ENCODE data around the gene SLF1.

SLF1 gene

GRCh38 chr5:94667937-94668336 is 49.5 kb downstream of the SLF1 start:
- DNase-seq = no peak

DNA sequence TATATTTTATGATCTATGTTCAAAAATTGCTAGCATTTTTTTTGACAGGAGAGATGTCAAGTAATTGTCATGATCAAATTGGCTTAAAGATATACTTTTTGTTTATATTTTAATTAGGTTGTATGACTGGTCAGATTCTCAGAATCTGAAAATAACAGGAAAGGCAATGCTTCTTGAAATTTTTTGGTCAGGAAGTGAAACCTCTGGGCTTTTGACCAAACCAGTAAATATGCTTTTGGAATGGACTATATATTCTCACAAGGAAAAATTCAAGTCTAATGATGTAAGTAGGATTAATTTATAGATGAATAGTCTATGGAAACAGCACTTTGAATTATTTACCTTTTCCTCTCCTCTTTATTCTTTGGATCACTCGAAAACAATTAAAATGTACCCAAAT is 52.3 kb downstream of the SLF1 start:
- no peak for DNase-seq

DNA sequence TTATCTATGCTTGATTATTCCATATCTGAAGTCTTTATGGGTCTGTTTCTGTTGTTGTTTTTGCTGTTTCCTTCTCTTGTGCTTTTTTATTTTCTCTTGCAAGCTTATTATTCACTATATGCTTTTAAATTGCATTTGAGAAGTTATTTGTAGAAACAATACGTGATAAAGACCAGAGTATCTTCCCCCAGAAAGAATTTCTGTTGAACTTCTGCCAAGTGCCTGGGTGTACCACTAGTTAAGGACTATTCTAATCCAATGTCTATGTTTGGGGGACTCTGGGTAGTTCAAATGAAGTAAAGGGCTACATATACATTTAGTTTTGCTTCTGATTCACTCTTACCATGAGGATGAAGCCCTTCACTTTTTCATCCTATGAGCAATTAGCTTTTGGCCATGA is 54.3 kb downstream of the SLF1 start:
- DNase-seq = no peak

- peak in 1 of 2 experiments; percentile 8 for DNase-seq
These were observed 56.3 kb downstream of the SLF1 start for GRCh38 chr5:94674490-94675382.

- DNase-seq = no peak
These were observed 57.6 kb downstream of the SLF1 start for GRCh38 chr5:94675965-94676618.

GRCh38 chr5:94682814-94683520 is 64.5 kb downstream of the SLF1 start:
- peak in 1 of 2 experiments; percentile 4 for DNase-seq

- peak in 1 of 2 experiments; percentile 62 for DNase-seq
These were observed 71.4 kb downstream of the SLF1 start for GRCh38 chr5:94689908-94690307.

DNA sequence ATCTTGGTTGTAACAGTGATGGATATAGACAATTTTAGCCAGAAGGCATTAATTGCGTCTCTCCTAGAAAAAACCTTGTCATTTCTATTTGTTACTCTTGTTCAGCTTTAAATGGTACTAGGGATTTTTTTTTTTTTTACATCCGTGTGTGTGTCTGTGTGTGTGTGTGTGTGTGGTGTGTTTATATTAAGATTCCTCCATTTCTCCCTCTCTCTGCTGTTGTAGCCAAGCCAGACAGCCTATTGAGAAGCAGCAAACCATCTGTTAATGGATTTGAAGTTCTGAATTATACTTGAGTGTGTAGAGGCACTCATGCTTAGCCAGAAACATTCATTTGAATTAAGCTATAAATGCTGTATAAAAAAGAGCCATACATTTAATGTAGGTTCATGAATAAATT is 72.3 kb downstream of the SLF1 start:
- DNase-seq = peak; percentile 58 to 87

DNA sequence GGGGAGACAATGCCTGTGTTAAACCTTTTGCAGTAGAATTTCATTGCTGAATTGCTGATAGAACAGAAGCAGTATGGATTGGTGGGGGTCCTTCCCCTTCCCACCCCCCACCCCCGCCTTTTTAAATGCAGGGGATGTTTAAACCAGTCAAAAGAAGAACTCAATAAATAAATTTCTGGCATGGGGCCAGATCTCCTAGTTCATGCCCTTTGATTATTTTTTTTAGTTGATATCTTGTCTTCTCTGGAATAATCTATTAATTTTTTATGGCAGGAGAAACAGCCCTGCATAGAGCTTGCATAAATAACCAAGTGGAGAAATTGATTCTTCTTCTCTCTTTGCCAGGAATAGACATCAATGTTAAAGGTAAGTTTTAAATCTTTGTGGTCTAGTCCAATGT is 72.8 kb downstream of the SLF1 start:
- DNase-seq = peak; percentile 26 to 48

DNA sequence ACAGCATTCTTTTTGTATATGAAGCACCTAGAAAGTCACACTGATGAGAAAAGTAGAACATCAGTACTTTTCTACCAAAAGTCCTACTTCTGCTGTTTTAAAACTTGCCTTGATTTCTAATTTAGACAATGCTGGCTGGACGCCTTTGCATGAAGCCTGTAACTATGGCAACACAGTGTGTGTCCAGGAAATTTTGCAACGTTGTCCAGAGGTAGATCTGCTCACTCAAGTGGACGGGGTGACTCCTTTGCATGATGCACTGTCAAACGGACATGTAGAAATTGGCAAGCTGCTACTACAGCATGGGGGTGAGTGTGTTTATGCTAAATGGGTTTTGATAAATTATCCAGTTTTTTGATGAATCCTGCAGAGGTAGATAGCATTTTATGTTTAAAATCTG is 73.5 kb downstream of the SLF1 start:
- DNase-seq = peak; percentile 43 to 81

- no peak for DNase-seq
These were observed 74.1 kb downstream of the SLF1 start for GRCh38 chr5:94692581-94692980.

DNA sequence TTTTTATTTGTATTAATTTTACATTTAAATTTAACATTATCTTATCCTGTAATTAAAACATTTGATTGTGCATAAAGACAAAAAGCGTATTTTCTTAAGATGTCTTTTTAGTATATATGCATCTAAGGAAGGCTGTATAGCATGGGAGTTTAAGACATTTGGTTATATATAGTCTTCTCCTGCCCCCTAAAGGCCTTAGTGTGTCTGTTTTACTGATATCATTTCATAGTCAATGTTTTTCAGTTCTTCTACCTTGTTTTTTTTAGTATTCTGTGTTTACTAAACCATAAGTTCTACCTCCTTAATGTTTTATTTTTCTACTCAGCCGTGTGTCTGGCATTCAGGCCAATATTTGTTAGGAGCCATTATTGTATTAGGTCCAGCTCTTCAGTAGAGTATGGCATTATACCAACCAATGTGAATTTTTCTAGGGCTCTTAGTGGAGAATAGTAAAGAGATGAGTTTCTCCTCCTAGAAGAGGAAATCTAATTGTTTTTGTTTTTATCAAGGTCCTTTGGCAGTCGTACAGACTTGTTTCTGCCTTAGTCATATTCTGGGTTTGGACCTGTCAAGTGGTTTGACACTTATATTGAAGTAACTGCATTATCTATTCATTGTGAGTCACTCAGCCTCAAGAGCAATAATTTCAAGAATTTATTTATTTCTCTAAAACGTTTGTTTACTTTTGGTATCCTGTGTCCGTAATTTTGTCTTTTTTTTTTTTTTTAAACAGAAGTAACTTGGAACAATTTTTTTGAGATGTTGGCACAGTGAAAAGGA is 74.8 kb downstream of the SLF1 start:
- peak; percentile 56 to 61 for DNase-seq

DNA sequence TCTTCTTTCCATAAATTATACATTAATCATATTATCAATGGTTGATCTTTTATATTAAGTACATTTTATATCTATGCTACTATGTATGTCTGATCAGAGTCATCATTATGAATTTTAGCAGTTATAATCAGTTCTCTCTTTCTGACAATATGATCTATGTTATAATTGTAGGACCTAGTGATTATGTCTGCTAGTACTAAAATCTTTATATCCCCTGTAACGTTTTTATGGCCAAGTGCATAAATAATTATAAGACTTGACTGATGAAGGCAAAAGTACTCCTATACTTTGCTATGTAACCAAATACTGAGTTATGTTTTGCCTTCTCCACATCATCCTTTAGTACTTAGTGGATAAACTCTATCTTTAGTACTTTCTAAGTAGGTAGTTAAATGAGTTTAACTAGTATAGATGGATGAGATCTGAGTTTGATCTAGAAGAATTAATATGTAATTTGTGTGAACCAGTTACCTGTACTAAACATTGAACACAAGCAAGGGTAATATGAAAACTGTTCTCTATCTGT is 75.4 kb downstream of the SLF1 start:
- no peak for DNase-seq

- DNase-seq = no peak
These were observed 76.2 kb downstream of the SLF1 start for GRCh38 chr5:94694671-94695070.

GRCh38 chr5:94698197-94698596 is 79.7 kb downstream of the SLF1 start:
- DNase-seq = no peak

GRCh38 chr5:94699562-94699961 is 81.1 kb downstream of the SLF1 start:
- no peak for DNase-seq

- DNase-seq = no peak
These were observed 82.1 kb downstream of the SLF1 start for GRCh38 chr5:94700592-94700991.

DNA sequence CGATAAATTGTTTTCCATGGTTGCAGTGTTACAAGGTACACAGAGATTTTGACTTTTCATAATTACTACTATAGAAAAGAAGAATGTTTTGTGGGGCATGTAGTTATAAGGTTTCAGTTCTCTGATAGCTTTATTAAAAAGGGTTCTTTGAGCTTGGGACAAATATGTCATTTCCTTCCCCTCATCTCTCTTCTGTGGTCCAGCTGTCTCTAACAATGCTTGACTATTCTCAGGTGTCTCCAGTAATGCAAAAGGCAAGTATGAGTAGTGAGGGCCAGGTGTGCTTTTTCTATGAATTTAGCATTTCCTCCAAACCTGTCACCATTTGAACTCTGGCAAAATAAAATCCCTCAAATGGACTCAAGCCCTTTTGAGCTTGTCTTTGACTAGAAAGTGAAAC is 84.3 kb downstream of the SLF1 start:
- no peak for DNase-seq

DNA sequence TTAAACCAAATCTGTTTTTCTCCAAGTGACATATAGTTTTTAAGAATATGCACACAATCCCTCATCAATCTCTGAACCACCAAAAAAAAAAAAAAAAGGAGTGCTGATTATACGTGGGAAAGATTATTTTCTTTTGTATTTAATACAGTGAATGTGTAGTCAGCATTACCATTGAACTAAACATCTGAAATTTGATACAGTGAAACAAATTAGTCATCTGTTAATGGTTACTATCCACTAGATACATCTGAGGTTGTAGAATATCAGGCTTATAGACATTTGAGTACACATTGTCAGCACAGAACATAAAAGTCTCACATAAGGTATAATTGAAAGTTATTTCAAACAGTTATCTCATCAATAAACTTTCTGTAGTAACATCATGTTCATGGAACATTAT is 87.0 kb downstream of the SLF1 start:
- DNase-seq = no peak

- no peak for DNase-seq
These were observed 88.9 kb downstream of the SLF1 start for GRCh38 chr5:94707359-94707758.

DNA sequence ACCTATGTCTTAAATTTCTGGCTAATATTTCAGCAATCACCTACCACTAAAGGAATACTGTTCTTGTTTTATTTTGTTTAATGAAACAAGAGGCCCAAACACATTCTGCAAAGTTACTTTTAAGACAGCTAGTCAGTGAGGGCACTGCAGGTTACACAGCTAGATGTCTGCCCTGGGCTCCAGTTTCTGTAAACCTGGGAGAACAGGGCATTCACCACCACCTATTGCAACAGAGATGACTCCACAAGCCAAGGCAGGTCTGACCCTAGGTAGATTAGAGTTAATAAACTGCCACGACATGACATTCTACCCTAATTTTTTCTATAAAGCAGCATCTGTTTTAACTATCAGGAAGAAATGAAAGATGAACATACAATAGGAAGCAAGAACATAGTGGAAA is 90.8 kb downstream of the SLF1 start:
- DNase-seq = no peak

DNA sequence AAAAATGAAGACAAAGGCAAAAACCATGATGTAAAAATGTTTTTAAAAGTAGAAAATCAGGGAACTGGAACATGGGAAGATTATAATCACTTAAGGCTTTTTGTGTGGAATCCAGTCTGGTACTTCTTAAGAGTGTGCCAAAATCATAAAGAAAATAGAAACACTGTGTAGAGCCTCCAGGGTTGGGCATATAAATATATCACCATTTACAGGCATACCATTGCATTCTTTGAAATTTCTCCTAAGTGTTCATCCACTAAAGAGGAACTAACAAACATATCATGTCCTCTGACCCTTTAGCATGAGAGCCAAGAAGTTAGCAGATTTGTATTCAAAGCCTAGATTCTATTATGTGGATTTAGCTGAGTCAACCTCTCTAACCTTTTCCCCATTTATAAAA is 93.3 kb downstream of the SLF1 start:
- no peak for DNase-seq

DNA sequence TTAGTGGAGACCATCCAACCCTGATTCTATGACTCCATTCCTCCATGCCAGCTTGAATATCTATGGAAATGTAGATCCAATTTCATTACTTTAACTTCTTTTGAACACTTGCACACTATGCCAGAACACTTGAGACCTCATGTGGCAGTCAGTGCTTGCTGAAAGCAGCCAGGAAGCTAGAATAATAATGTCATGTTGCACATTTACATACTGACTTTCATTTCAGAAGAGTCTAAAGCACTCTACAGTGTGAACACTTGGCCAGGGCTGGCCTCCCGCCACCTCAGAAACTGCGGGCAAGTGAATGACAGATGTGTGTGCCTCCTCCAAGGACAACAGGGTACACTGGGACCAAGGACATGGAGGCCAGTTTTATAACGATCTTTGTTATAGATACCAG is 97.3 kb downstream of the SLF1 start:
- peak in 1 of 2 experiments; percentile 41 for DNase-seq
